Measurements from ENCODE around the gene MYOF.
A peak's percentile ranks its signal among the peaks of the same experiment; 100 is the strongest.
"Not testable (repeated sequence)": the region's sequence is repeated elsewhere in the genome, so short reads cannot be mapped to it uniquely, and the experiment has no call there.

Gene MYOF

GRCh38 chr10:93299606-93300287, 182.4 kb downstream of the MYOF start:
- H3K9me3 ChIP-seq (ENCODE audit: control insufficient read depth, insufficient read depth, low read length) = no peaks in the 10 kb centered on the region
- peaks cover 15% of the 10 kb centered on the region for H3K4me1 ChIP-seq (ENCODE audit: insufficient read depth, low read length)
- H3K36me3 ChIP-seq (ENCODE audit: insufficient read depth, low read length) = no peaks in the 10 kb centered on the region
- no peak overlapping the region for H3K9ac ChIP-seq (ENCODE audit: low read depth, low read length)

DNA sequence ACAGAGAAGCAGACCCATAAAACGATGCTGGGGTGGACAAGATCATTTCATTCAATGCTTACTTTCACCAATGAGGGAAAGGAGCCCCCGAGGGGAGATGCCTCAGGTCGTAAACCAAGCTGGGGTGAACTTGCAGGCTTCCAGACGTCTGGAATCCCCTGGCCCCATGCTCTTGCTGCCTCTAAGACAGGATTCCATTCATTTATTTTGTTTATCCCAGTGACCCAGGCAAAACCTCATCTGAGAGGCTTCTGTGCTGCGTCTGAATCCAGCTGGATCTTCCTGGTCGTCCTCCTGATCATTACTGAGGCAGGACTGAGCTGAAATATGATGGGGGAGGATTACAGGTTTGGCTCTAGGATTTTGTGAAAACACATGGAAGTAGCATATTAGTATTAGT, 182.9 kb downstream of the MYOF start:
- no peaks in the 10 kb centered on the region for H3K36me3 ChIP-seq (ENCODE audit: insufficient read depth, low read length)
- no peak overlapping the region for H3K9ac ChIP-seq (ENCODE audit: low read depth, low read length)
- H3K9me3 ChIP-seq (ENCODE audit: control insufficient read depth, insufficient read depth, low read length) = no peaks in the 10 kb centered on the region
- peaks cover 15% of the 10 kb centered on the region for H3K4me1 ChIP-seq (ENCODE audit: insufficient read depth, low read length)

DNA sequence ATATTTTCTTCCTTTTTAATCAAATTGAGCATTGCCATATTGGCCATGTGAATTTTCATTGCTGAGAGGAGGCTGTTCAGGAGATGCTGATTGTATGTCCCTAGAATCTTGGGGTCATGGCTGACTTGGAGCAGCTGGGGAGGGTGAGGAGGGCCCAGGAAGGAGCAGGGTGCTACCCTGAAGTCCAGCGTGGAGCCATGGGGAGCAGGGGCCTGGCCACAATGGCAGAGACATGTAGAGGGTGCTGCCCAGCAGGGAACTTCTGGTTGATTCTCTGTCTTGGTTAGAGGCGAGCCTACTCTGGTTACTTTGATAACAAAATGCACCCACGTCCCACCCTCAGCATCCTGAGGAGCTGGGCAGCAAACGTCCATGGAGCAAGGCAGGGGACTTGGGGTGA, 186.0 kb downstream of the MYOF start:
- H3K36me3 ChIP-seq (ENCODE audit: insufficient read depth, low read length) = no peaks in the 10 kb centered on the region
- H3K4me1 ChIP-seq (ENCODE audit: insufficient read depth, low read length) = peaks cover 16% of the 10 kb centered on the region
- H3K9ac ChIP-seq (ENCODE audit: low read depth, low read length) = no peak overlapping the region
- no peaks in the 10 kb centered on the region for H3K9me3 ChIP-seq (ENCODE audit: control insufficient read depth, insufficient read depth, low read length)

DNA sequence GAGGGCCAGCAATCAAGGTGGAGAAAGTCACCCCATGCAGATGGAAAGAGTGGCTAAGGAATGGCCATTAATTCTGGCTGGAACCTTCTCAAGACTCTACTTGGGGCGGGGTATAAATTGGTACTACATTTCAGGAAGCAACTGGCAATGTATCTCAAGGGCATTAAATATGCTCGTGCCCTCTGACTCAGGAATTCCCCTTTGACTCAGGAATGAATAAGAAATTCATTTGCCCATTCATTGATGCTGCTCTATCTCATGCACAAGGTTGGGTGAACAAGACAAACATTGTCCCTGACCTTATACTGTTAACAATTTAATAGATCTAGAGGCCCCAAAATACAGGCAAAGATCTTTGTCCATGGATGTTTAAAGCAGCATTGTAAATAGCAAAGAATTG, 188.1 kb downstream of the MYOF start:
- Histone ChIP-seq H3K4me1 (ENCODE audit: insufficient read depth, low read length) (peaks cover 13% of the 10 kb centered on the region; the same call in 1 of the 2 replicates), H3K9ac (ENCODE audit: low read depth, low read length) (no peak overlapping the region), H3K36me3 (ENCODE audit: insufficient read depth, low read length) (no peaks in the 10 kb centered on the region), H3K9me3 (ENCODE audit: control insufficient read depth, insufficient read depth, low read length) (no peaks in the 10 kb centered on the region)

DNA sequence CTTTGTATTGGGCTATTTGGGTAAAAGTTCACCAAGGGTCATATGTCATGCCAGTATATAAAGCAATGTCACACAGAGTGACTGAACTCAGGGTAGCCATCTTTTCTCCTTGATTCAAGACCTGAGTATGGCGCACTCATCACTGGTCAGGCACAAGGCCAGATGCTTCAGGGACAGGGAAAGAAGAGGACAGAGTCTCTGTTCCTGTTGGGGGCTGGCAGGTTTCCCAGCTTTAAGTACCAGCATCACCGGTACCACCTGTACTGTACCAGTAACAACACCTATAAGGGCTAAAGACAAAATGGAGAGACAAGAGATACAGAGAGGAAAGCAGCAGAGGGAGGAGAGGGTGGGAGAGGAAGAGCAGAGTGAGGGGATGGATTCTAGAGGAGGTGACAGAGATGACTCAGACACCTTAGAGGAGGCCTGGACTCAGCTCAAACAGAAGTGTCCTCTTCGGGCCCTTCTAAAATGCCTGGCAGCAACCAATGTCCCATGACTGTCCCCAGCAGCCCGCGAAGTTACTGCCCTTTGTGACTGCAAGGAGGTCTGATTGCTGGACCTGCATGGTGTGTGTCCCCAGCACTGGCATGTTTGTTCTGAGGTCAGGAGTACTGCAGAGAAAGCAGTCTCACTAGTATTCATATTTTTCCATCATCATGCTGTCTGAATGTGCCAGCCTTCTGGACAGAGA, 191.3 kb downstream of the MYOF start:
- Histone ChIP-seq H3K4me1 (ENCODE audit: insufficient read depth, low read length) (peaks cover 23% of the 10 kb centered on the region), H3K9ac (ENCODE audit: low read depth, low read length) (no peak overlapping the region), H3K9me3 (ENCODE audit: control insufficient read depth, insufficient read depth, low read length) (no peaks in the 10 kb centered on the region), H3K36me3 (ENCODE audit: insufficient read depth, low read length) (no peaks in the 10 kb centered on the region)

GRCh38 chr10:93288679-93289634, 193.2 kb downstream of the MYOF start:
- no peaks in the 10 kb centered on the region for H3K9me3 ChIP-seq (ENCODE audit: control insufficient read depth, insufficient read depth, low read length)
- no peaks in the 10 kb centered on the region for H3K36me3 ChIP-seq (ENCODE audit: insufficient read depth, low read length)
- peaks cover 23% of the 10 kb centered on the region for H3K4me1 ChIP-seq (ENCODE audit: insufficient read depth, low read length)
- H3K9ac ChIP-seq (ENCODE audit: low read depth, low read length) = no peak overlapping the region

GRCh38 chr10:93287775-93288174, 194.4 kb downstream of the MYOF start:
- peaks cover 32% of the 10 kb centered on the region for H3K4me1 ChIP-seq (ENCODE audit: insufficient read depth, low read length)
- H3K9ac ChIP-seq (ENCODE audit: low read depth, low read length) = no peak overlapping the region
- H3K9me3 ChIP-seq (ENCODE audit: control insufficient read depth, insufficient read depth, low read length) = no peaks in the 10 kb centered on the region
- no peaks in the 10 kb centered on the region for H3K36me3 ChIP-seq (ENCODE audit: insufficient read depth, low read length)

DNA sequence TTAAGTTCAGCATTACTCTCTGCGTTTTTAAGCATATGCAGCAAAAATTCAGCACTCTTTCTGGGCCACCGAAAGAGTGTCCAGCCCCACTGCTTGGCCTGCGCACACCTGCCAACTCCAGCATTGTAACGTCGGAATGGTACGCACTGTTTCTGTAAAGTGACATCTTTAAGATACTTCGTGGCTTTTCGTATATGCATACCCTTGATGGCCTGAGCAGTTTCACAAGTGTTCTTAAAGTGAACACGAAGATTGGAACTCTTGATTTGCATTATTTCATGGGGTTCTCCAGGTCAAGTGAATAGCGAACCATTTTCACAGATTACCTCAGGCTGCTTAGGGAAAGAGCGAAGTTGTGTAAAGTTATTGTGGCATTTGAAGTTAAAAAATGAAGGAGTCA, 197.9 kb downstream of the MYOF start:
- H3K4me1 ChIP-seq (ENCODE audit: insufficient read depth, low read length) = peaks cover 45% of the 10 kb centered on the region
- not testable (repeated sequence) for H3K9ac ChIP-seq (ENCODE audit: low read depth, low read length); H3K36me3 ChIP-seq (ENCODE audit: insufficient read depth, low read length)

GRCh38 chr10:93281367-93281720, 200.8 kb downstream of the MYOF start:
- Histone ChIP-seq H3K4me1 (ENCODE audit: insufficient read depth, low read length) (peaks cover 34% of the 10 kb centered on the region), H3K9me3 (ENCODE audit: control insufficient read depth, insufficient read depth, low read length) (no peaks in the 10 kb centered on the region), H3K36me3 (ENCODE audit: insufficient read depth, low read length) (no peaks in the 10 kb centered on the region), H3K9ac (ENCODE audit: low read depth, low read length) (peak overlapping the region; percentile 14; the same call in 1 of the 2 replicates)

More for the DNA sequence above, 197.9 kb downstream of the MYOF start:
- H3K9me3 ChIP-seq (ENCODE audit: control insufficient read depth, insufficient read depth, low read length) = not testable (repeated sequence)

DNA sequence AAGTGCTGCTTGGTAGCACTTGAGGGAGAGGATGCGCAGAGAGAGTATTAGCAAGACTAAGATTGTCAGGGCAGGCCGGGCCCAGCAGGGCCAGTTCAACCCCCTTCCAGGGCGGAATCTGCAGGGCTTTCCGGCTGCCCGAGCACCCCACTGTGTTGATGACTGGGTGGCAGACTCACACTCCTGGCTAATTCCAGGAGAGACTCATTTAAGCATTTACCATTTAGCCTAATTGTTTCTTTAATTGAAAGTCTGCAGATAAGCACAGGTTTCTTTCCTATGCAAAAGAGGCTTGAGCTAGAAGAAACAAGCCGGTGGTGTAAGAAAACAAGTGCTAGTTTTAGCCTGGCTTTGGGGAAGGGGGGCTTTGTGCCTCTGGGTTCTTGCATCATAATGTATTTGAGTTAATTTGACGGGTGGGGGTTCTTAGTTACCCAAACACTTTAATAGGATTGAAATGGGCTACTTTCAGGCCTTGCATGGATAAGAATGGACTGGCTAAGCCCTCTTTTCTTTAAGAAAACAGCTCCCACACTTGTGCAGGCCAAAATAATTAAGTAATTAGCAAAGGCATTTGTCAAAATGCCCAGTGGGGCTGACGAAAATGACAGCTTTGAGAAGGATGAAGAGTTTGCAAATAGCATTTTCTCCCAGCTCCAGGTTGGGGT, 201.3 kb downstream of the MYOF start:
- H3K9ac ChIP-seq (ENCODE audit: low read depth, low read length) = peak overlapping the region; percentile 14; the same call in 1 of the 2 replicates

GRCh38 chr10:93280121-93280698, 201.9 kb downstream of the MYOF start:
- H3K4me1 ChIP-seq (ENCODE audit: insufficient read depth, low read length) = peaks cover 38% of the 10 kb centered on the region

More for the DNA sequence above, 201.3 kb downstream of the MYOF start:
- H3K4me1 ChIP-seq (ENCODE audit: insufficient read depth, low read length) = peaks cover 34% of the 10 kb centered on the region
- H3K36me3 ChIP-seq (ENCODE audit: insufficient read depth, low read length) = no peaks in the 10 kb centered on the region
- no peaks in the 10 kb centered on the region for H3K9me3 ChIP-seq (ENCODE audit: control insufficient read depth, insufficient read depth, low read length)

DNA sequence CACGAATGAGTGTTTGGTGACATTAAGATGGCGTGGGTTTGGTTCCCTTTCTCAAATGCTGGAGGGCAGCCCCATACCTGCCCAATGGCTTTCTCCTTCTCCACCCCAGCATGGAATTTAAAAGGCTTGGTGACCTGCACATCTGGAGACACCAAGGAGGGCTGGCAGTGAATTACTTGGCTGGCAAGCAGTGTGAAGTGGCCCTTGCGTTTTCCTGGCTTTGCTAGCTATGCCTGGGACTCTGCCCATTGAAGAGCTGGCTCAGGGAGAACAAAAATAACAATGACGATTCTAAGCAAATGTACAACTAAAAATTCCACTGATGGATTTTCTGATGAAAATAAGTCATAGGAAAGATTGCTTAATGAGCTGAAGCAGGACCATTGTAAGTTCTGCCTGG, 204.8 kb downstream of the MYOF start:
- no peaks in the 10 kb centered on the region for H3K36me3 ChIP-seq (ENCODE audit: insufficient read depth, low read length)
- H3K4me1 ChIP-seq (ENCODE audit: insufficient read depth, low read length) = peaks cover 45% of the 10 kb centered on the region
- no peaks in the 10 kb centered on the region for H3K9me3 ChIP-seq (ENCODE audit: control insufficient read depth, insufficient read depth, low read length)
- no peak overlapping the region for H3K9ac ChIP-seq (ENCODE audit: low read depth, low read length)

More at GRCh38 chr10:93280121-93280698, 201.9 kb downstream of the MYOF start:
- H3K36me3 ChIP-seq (ENCODE audit: insufficient read depth, low read length) = no peaks in the 10 kb centered on the region
- H3K9me3 ChIP-seq (ENCODE audit: control insufficient read depth, insufficient read depth, low read length) = no peaks in the 10 kb centered on the region
- H3K9ac ChIP-seq (ENCODE audit: low read depth, low read length) = peak overlapping the region; percentile 28; the same call in 1 of the 2 replicates

- no peak overlapping the region for H3K9ac ChIP-seq (ENCODE audit: low read depth, low read length)
- H3K36me3 ChIP-seq (ENCODE audit: insufficient read depth, low read length) = no peaks in the 10 kb centered on the region
- peaks cover 11% of the 10 kb centered on the region for H3K9me3 ChIP-seq (ENCODE audit: control insufficient read depth, insufficient read depth, low read length)
- peaks cover 38% of the 10 kb centered on the region for H3K4me1 ChIP-seq (ENCODE audit: insufficient read depth, low read length)
Measured at GRCh38 chr10:93274419-93274818, 207.7 kb downstream of the MYOF start.
